Measurements from ENCODE around the gene LOXL1.

The LOXL1 gene

DNA sequence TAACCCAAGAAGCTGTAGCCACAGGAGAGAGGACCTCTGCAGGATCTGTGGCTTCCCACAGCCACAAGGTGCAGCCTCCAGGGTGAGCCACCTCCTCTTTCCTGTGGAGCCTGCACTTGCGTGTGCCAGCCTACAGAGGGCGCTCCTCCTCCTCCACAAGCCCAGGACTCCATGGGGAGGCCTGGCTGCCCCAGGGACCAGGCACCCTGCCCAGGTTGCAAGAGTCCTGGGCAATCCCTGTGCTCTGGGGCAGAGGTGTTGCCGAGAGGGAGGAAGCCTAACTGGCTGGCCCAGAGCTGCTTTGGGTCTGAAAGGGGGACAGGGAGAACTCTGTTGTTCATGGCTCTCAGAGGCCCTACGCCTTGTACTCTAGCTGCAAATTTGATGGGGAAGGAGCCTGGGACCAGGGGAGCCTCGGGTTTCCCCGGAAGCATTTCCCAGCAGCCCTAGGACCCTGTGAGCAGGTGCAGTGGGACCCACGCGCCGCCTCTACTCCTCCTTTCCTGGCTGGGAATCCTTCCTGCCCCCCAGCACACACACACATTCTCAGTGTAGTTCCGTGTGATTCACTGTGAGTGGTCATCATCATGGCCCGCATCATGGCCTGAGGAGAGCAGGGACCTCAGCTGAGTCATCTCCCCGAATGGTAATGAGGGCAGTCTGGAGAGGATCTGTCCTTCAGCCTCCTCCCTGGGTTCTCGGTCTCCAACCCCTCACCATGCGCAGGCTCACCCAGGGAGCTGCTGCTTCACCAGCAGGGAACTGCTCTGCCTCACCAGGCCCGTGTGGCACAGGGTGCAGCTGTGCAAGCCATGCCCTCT, 28.6 kb upstream of the LOXL1 start:
- no peak overlapping the region for H3K4me2 ChIP-seq (ENCODE audit: low read length, poor library complexity, severe bottlenecking)
- no peak overlapping the region for H2BK15ac ChIP-seq (ENCODE audit: low read depth, poor library complexity, severe bottlenecking)
- H2BK12ac ChIP-seq (ENCODE audit: low read length in 2 of 2), result no peak overlapping the region
- no peaks in the 10 kb centered on the region for H3K79me1 ChIP-seq (replicated peaks; ENCODE audit: low read length, poor library complexity, severe bottlenecking)
- H3K27me3 ChIP-seq (ENCODE audit: control insufficient read depth in 1 of 2, insufficient read depth in 1 of 2, low read length in 2 of 2), result peaks cover 5 to 10% of the 10 kb centered on the region in 2 experiments
- H3K36me3 ChIP-seq (ENCODE audit: control insufficient read depth in 1 of 2, insufficient read depth in 2 of 2, low read depth in 1 of 2, low read length in 2 of 2), result no peaks in the 10 kb centered on the region
- no peak overlapping the region for H2AFZ ChIP-seq (ENCODE audit: low read depth, low read length)
- H3K9me3 ChIP-seq (ENCODE audit: control insufficient read depth, low read length), result no peaks in the 10 kb centered on the region
- H3K4me1 ChIP-seq (ENCODE audit: control insufficient read depth, insufficient read depth, low read depth, low read length), result peaks cover 28% of the 10 kb centered on the region
- no peak overlapping the region for H3K18ac ChIP-seq (ENCODE audit: low read depth in 1 of 2, low read length in 2 of 2)
- H3K27ac ChIP-seq (ENCODE audit: low read length, poor library complexity, severe bottlenecking), result peak overlapping the region; percentile 48
- WGBS, result 46% methylated on average over 12 of the region's 15 CpGs
- no peak overlapping the region for H2BK120ac ChIP-seq (ENCODE audit: low read depth, low read length)
- peak overlapping the region in 1 of 2 experiments; percentile 8 for H3K14ac ChIP-seq (ENCODE audit: low read length in 2 of 2)
- peak overlapping the region in 1 of 2 experiments; percentile 22 for H3K4me3 ChIP-seq (ENCODE audit: insufficient read depth in 1 of 2, low read depth in 1 of 2, low read length in 2 of 2)
- H4K91ac ChIP-seq (ENCODE audit: low read length), result no peak overlapping the region
- H2BK5ac ChIP-seq (ENCODE audit: low read depth, low read length, poor library complexity, severe bottlenecking), result no peak overlapping the region
- no peak overlapping the region for H2AK5ac ChIP-seq (ENCODE audit: low read length, severe bottlenecking)
- H3K9ac ChIP-seq (ENCODE audit: low read length), result peak overlapping the region; percentile 48
- no peak overlapping the region for H3K4ac ChIP-seq (ENCODE audit: low read depth in 1 of 2, low read length in 2 of 2)
- DNase-seq, result peak; percentile 93
- H3K23ac ChIP-seq (ENCODE audit: low read length in 2 of 2), result no peak overlapping the region
- H4K8ac ChIP-seq (ENCODE audit: low read length), result peak overlapping the region; percentile 52

DNA sequence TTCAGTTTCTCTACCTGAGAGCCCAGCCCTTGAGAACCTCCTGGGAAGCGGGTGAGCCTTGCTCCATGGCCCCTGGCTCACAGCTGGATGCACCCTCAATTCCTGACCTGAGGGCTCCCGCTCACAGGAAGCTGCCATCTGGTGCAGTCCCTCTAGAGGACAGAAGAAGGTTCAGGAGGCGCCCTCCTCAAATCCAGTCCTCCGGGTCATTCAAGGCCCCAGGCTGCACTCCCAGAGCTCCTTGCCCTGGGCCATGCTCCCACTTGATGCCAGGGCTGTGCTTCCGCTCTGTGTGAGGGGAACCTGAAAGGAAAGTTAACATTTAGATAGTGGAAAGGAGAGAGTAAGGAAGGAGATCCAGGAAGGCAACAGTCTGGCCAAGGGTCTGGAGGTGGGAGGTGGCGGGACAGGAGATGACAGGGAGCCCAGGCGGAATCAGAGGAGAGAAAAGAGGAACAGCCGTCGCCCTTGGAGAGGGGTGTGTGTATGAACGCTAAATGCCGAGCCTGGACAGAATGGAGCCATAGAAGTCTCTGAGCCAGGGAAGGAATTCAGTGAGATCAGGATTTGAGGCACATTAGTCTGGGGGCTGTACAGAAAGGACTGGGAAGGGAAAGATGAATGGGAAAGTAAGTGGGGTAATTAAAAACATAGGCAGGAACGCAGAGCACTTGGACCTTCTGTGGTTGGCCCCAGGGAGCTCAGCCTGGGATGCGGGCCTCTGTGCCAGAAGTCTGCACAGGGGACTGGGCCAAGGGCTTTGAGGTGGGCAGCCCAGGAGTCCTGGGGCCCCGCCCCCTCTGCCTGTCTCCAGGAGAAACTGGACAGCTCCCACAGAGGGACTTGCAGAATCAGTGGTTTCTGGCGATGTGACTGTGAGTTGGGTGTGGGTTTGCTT, 26.8 kb upstream of the LOXL1 start:
- H2AFZ ChIP-seq (ENCODE audit: low read depth, low read length), result no peak overlapping the region
- H2BK120ac ChIP-seq (ENCODE audit: low read depth, low read length), result no peak overlapping the region
- H3K4me3 ChIP-seq (ENCODE audit: insufficient read depth in 1 of 2, low read depth in 1 of 2, low read length in 2 of 2), result no peak overlapping the region
- H3K18ac ChIP-seq (ENCODE audit: low read depth in 1 of 2, low read length in 2 of 2), result no peak overlapping the region
- 90% methylated on average over 15 of the region's 15 CpGs for WGBS
- H3K27ac ChIP-seq (ENCODE audit: low read length, poor library complexity, severe bottlenecking), result no peak overlapping the region
- H3K4me2 ChIP-seq (ENCODE audit: low read length, poor library complexity, severe bottlenecking), result no peak overlapping the region
- no peak overlapping the region for H4K91ac ChIP-seq (ENCODE audit: low read length)
- no peak overlapping the region for H3K23ac ChIP-seq (ENCODE audit: low read length in 2 of 2)
- no peak overlapping the region for H2BK15ac ChIP-seq (ENCODE audit: low read depth, poor library complexity, severe bottlenecking)
- H2AK5ac ChIP-seq (ENCODE audit: low read length, severe bottlenecking), result no peak overlapping the region
- H3K27me3 ChIP-seq (ENCODE audit: control insufficient read depth in 1 of 2, insufficient read depth in 1 of 2, low read length in 2 of 2), result peaks cover 5 to 8% of the 10 kb centered on the region in 2 experiments
- no peak overlapping the region for H4K8ac ChIP-seq (ENCODE audit: low read length)
- H3K14ac ChIP-seq (ENCODE audit: low read length in 2 of 2), result no peak overlapping the region
- H3K79me1 ChIP-seq (replicated peaks; ENCODE audit: low read length, poor library complexity, severe bottlenecking), result no peaks in the 10 kb centered on the region
- H3K36me3 ChIP-seq (ENCODE audit: control insufficient read depth in 1 of 2, insufficient read depth in 2 of 2, low read depth in 1 of 2, low read length in 2 of 2), result no peaks in the 10 kb centered on the region
- H3K4me1 ChIP-seq (ENCODE audit: control insufficient read depth, insufficient read depth, low read depth, low read length), result peaks cover 28% of the 10 kb centered on the region
- DNase-seq, result no peak
- no peak overlapping the region for H2BK12ac ChIP-seq (ENCODE audit: low read length in 2 of 2)
- H3K9me3 ChIP-seq (ENCODE audit: control insufficient read depth, low read length), result no peaks in the 10 kb centered on the region
- H3K9ac ChIP-seq (ENCODE audit: low read length), result no peak overlapping the region
- no peak overlapping the region for H2BK5ac ChIP-seq (ENCODE audit: low read depth, low read length, poor library complexity, severe bottlenecking)
- no peak overlapping the region for H3K4ac ChIP-seq (ENCODE audit: low read depth in 1 of 2, low read length in 2 of 2)

DNA sequence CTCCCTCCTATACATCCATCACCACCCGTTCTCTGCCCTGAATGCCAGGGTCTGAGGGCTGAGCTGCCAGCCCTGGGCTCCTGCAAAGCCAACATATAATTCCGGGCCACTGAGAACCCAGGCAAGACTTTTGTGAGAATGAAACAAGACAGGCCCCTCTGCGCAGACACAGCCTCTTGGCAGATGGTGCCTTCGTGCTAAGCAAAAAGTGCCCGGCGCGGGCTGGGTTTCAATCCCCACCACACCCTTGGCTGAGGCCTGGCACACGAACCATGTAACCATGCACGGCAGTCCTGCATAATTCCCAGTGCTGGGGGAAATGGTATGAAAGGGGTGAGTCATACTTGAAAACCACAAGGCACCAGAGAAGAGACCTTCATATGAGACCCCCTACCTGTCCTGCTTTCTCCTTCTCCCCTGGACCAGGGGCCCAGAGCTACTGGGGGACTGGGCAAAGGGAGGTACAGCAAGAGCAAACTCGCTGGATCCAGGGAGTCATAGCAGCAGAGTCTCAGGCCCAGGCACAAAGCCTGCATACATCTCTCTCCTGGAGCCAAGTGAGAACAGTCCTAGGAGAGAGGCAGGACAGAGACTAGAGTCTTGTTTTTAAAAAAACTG, 26.1 kb upstream of the LOXL1 start:
- H3K4ac ChIP-seq (ENCODE audit: low read depth in 1 of 2, low read length in 2 of 2), result no peak overlapping the region
- no peak overlapping the region for H3K23ac ChIP-seq (ENCODE audit: low read length in 2 of 2)
- H4K91ac ChIP-seq (ENCODE audit: low read length), result no peak overlapping the region
- no peak overlapping the region for H2AK5ac ChIP-seq (ENCODE audit: low read length, severe bottlenecking)
- no peak for DNase-seq
- H2BK15ac ChIP-seq (ENCODE audit: low read depth, poor library complexity, severe bottlenecking), result no peak overlapping the region
- peaks cover 1 to 2% of the 10 kb centered on the region in 2 experiments for H3K27me3 ChIP-seq (ENCODE audit: control insufficient read depth in 1 of 2, insufficient read depth in 1 of 2, low read length in 2 of 2)
- no peak overlapping the region for H3K9ac ChIP-seq (ENCODE audit: low read length)
- no peak overlapping the region for H3K18ac ChIP-seq (ENCODE audit: low read depth in 1 of 2, low read length in 2 of 2)
- H2BK5ac ChIP-seq (ENCODE audit: low read depth, low read length, poor library complexity, severe bottlenecking), result no peak overlapping the region
- H4K8ac ChIP-seq (ENCODE audit: low read length), result no peak overlapping the region
- H2BK120ac ChIP-seq (ENCODE audit: low read depth, low read length), result no peak overlapping the region
- H3K79me1 ChIP-seq (replicated peaks; ENCODE audit: low read length, poor library complexity, severe bottlenecking), result no peaks in the 10 kb centered on the region
- no peak overlapping the region for H2BK12ac ChIP-seq (ENCODE audit: low read length in 2 of 2)
- H3K27ac ChIP-seq (ENCODE audit: low read length, poor library complexity, severe bottlenecking), result no peak overlapping the region
- H3K9me3 ChIP-seq (ENCODE audit: control insufficient read depth, low read length), result no peaks in the 10 kb centered on the region
- peaks cover 28% of the 10 kb centered on the region for H3K4me1 ChIP-seq (ENCODE audit: control insufficient read depth, insufficient read depth, low read depth, low read length)
- H3K4me2 ChIP-seq (ENCODE audit: low read length, poor library complexity, severe bottlenecking), result no peak overlapping the region
- no peak overlapping the region for H3K14ac ChIP-seq (ENCODE audit: low read length in 2 of 2)
- WGBS, result 91% methylated on average over 9 of the region's 10 CpGs
- H3K4me3 ChIP-seq (ENCODE audit: insufficient read depth in 1 of 2, low read depth in 1 of 2, low read length in 2 of 2), result no peak overlapping the region
- no peak overlapping the region for H2AFZ ChIP-seq (ENCODE audit: low read depth, low read length)
- H3K36me3 ChIP-seq (ENCODE audit: control insufficient read depth in 1 of 2, insufficient read depth in 2 of 2, low read depth in 1 of 2, low read length in 2 of 2), result no peaks in the 10 kb centered on the region

Data from mesenchymal stem cell (in vitro differentiated cells and primary cell).